HG03575 (cell line): ENCODE results near the gene PACRG.
"Not testable (repeated sequence)": the region's sequence is repeated elsewhere in the genome, so short reads cannot be mapped to it uniquely, and the experiment has no call there.

Source experiments
- ATAC-seq: cut with Tn5 transposase; IDR thresholded peaks from one replicate; pipeline ENCODE4 v1.9.1; 2021; ENCODE audit not compliant: unreplicated experiment, insufficient number of reproducible peaks, low FRiP score; ENCODE audit errors: extremely low read depth

PACRG gene

DNA sequence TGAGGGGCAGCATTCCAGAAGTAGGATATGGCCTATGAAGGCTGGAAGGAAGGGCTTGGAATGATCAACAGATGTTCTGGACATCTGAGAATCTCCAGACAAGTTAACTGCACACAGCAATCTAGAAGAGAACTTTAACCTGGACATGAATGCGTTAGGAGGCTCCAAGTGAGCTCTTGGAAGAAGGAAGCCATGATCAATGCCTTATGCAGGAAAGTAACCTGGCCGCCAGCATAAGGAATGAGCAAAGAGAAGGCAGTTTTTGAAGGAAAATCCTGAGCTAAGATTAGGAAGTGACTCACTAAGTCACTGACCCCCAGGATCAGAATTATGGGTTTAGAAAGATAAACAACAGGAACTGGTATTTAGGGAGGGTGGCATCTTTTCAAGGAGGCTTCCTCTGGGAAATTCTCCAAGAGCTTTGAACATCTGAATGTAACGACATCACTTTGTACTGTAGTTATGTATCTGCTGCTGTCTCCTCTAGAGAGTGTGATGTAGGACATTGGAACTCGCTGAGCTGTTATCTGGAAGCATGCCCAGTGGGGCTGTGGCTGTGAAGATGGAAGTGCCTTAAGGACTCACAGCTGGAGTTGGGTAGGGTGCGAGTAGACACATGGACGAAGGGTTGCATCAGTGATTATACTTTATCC, 236.8 kb downstream of the PACRG start:
- no peak for ATAC-seq

DNA sequence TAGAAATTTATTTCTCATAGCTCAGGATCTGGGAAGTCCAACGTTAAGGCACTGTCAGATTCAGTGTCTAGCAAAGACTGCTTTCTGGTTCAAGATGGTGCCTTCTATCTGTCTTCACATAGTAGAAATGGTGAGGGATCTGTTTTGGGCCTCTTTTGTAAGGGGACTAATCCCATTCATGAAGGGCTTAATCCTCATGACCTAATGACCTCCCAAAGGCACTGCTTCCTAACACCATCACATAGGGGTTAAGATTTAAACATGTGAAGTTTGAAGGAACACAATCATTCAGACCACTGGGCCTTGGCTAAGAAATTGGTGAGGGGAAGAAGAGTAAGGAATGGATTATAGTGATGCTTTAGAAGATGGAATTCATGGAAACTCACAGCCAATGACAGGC, 237.6 kb downstream of the PACRG start:
- ATAC-seq: no peak

DNA sequence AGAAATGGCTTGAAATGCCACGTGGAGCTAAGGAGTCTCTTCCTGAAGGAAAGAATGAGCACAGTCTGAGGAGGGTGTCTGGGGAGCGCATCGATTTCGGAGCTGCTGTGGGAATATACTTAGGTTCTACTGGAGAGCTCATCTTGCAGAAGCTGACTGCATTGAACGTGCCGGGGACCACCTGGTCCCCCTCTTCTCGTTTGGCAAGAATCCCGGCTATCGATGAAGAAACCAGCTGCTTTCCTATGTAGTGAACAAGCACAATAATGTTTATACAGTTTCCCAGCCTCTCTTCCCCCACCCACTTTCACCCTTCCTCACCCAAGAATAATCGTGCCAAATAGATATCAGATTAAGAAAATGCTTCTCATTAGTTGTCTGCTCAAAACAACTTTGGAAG, 242.5 kb downstream of the PACRG start:
- no peak for ATAC-seq

DNA sequence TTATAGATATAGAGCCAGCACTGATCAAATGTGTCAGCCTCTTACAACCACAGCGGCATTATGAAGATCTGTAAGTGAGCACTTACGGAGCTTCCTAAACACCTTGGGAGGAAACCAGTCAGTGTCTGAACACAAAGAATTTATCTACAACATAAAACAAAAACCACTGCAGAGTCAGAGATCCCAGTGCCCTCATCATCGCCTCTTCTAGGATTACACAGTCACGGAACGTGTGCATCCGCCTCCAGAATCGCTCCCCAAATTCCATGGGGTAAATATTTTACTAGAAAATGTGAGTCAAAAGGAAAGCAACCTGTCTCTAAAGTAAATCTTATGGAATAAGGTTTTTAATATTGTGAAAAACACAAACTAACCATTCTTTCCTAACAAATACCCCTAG, 243.6 kb downstream of the PACRG start:
- ATAC-seq: no peak

DNA sequence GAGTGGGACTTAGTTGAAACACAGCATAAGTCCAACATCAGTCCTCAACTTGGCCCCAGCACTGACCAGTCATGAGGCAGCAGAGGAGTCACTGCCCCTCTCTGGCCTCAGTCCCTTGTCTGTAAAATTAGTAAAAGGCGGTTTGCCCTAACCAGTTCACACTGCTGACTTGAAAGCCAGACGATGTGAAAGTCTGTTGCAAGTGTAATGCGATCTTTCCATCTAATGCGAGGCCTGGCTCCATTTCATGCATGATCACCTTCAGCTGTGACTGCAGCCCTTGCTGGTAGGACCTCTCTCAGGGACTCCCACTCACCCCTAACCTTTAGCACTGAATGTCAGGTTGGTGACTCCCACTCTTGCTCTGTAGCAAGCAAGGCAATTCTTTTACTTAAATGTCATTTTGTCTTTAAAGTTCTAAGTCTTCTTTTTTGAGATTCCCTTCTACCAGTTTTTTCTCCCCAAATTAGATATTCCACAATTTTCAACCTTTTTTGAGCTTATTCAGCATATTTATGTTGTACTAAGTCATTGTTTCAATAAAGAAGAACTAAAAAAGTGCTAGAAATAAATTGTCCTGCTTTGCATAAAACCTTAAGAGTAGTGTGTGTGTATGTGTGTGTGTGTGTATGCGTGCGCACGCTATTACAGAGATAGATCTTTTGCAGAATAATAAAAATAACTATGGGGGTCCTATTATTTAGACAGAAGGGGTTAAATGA, 245.5 kb downstream of the PACRG start:
- ATAC-seq: no peak

DNA sequence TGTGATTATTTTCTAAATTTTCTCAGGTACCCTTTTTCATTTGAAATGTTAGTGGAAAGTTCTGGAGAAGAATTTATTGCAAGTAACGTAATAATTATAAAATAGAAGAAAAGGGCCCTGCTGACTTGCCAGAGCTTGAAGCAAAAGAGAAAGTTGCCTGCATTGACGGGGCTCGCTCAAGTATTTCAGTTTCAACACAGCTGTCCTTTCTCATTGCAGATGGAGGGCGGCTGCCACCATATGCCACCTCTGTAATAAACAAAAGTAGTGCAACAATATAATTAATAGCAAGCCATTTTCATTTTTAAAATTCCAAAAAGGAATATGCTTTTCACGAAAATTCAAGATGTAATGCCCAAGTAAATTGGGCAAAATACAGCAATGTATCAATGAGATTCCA, 246.2 kb downstream of the PACRG start:
- ATAC-seq: no peak

DNA sequence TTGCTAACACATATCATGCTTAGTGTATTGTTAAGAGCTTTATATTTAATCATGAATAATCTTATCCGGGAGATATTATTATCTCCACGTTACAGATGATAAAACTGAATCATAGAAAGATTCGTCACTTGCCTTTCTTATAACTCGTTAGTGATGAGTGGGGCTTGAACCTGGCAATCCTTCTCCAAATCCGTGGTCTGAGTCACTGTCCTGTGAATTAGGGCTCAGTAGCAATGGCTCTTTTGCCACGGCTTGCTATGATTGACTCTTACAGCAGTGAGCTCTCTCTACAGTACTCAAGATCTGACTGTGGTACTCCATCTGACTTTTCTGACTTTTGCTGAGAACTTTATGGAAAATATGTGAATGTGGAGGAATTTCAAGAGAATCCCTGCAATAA, 246.9 kb downstream of the PACRG start:
- ATAC-seq: no peak

DNA sequence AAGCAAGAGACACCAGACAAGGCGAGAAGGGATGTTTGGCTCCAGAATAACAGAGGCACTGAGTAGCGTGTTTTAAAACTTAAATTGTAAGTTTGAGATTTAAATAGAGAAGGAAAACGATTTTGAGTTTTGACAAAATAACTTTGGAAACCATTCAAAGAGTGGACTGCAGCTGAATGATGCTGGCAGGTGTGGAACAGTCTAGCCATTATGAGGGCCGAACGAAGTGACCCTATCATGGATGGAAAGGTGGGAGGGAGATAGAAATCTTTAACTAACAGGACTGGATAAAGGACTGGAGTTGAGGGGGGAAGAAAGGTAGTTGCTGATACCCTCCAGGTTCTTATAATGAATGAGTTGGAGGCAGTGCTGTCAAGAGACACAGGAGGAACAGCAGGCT, 248.4 kb downstream of the PACRG start:
- no peak for ATAC-seq

DNA sequence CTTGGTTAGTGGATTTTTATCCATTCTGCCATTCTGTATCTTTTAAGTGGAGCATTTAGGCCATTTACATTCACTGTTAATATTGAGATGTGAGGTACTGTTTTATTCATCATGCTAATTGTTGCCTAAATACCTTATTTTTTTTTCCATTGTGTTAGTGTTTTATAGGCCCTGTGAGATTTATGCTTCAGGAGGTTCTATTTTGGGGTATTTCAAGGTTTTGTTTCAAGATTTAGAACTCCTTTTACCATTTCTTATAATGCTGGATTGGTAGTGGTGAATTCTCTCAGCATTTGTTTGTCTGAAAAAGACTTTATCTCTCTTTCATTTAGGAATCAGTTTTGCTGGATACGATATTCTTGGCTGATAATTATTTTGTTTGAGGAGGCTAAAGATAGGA, 255.5 kb downstream of the PACRG start:
- ATAC-seq: not testable (repeated sequence)

DNA sequence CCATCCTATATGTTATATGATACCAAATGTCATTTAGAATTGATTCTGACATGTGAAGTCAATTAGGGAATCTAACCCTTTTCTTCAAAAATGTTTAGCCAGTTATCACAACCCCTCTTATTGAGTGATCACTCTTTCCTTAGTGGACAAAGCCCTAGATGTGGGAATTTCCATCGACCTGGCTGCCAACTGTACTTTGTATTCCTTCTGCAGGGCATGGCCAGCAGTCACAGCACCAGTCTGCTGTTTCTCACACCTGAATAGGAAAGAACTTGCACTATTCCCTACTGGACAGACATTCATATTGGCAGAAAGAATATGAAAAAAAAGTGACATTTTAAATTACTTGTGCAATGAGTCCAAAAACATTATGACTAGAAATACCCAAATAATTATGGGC, 271.0 kb downstream of the PACRG start:
- ATAC-seq: no peak

DNA sequence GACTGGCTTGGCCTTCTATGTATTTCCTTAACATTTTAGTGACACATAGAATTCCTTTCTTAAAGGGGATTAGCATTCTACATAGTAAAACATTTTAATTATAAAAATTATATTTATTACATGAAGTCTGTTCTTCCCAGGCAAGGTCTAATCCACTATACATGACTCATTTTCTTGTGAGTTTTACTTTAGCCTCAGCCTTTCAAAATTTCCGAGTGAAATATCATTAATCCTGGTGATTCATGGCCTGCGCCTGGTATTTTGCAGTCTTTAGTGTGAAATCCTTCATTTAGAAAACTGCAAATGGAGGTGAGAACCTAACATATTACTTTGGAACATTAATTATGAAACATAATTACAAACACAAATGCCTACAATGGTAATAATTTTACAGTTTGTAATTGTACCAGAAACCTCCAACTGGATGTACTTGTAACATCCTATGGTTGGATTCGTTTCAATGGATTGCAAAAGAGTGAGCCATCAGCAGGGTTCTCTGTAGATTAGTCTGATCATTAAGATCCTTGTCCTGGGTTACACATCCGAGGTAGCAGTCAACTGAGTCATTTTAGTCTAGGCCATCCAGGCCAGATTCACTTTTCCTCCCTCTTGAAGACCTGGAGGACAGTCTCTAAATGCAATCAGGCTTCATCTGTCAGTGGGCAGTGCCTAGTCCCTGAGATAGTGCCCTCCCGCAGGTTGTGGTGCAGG, 272.0 kb downstream of the PACRG start:
- ATAC-seq: no peak

DNA sequence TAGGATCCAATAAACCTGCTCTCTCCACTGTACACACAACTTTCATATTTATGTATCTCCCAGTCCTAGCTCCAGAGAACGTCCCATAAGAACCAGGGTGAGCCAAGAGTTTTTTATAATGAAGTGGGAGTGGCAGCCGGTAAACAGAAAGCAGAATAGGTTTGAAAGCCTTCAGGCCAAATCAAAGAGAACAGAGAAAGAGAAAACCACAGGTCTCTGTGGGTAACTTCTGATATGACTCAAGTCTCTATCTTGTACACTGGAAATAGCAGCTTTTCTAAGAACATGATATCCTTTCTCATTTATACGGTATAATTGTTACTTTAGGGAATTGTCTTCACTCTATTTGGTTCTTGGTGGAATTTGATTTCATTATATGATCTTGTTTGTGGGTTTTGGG, 273.6 kb downstream of the PACRG start:
- ATAC-seq: peak; percentile 99

DNA sequence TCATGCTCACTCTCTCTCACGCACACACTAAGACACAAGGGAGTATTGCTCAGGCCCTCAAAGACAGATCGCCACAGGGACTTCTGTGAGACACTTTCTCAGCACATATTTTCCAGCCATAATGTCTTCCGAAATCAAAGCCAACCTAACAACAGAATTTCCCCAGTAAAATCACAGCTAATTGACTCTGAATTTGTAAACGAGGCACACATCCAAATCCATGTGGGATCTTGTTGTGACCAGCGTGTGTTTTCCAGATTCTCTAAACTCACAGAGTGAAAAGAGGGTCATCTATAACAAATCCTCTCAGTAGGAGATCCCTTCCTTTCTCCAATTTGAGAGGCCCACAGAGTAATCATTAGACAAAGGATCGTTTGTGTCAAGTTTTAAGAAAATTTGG, 280.4 kb downstream of the PACRG start:
- no peak for ATAC-seq

DNA sequence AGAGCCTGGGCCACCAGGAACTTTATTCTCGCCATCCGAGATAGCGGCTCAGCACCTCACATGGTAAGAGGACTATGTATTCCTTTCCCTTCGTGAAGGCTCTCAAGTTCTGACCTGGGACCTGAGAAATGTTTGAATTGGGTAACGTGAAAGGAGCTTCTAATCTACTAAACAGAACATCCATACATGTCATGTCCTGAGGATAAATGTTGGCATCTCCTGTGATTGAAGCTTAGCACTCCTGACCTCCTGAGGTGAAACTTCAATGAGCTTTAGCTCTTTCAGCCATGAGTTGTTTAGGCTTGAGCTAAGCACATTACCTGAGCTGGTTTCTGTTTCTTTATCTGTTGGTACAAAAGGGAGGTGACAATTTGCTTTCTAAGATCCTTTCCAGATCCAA, 280.9 kb downstream of the PACRG start:
- no peak for ATAC-seq

DNA sequence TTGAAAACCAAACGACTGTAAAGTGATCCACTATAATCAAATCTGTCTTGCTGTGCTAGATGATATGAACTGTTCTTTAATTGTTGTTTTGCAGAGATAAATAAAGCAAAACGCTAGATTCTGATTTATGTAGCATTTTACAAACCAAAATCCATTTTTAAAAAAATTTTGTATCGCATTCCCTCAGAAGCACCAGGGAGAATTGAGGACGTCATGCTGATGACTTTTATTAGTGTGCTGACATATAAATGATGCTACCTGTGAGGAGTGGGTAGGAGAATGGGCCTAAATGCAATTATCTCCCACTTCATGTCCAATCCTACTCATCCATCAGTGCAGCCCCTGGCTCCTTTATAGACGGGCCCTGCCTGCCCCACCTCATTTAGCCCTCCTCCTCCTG, 282.4 kb downstream of the PACRG start:
- ATAC-seq: no peak

DNA sequence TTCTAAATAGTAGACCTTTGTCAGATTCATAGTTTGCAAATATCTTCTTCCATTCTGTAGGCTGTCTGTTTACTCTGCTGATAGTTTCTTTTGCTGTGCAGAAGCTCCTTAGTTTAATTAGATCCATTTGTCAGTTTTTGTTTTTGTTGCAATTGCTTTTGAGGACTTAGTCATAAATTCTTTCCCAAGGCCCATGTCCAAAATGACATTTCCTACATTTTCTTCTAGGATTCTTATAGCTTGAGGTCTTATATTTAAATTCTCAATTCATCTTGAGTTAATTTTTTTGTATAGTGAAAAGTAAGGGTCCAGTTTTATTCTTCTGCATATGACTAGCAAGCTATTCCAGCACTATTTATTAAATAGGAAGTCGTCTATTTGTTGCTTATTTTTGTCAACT, 287.0 kb downstream of the PACRG start:
- ATAC-seq: no peak

DNA sequence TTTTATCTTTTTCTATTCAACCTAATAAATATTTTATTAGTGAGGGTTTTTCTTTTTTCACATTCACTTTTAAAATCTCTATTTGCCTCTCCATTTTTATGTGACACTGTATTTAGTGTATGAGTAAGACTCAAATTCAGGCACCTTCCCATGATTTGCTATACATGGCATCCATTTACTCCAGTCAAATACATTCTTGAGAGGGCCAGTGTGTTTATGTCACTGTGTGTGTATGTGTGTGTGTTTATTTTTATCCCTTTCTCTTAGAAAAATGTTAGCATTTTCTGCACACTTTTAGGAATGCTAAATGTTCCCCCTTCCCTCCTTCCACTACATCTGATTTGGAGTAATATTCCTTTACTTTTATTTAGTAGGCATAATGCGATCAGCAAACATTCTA, 290.0 kb downstream of the PACRG start:
- no peak for ATAC-seq

DNA sequence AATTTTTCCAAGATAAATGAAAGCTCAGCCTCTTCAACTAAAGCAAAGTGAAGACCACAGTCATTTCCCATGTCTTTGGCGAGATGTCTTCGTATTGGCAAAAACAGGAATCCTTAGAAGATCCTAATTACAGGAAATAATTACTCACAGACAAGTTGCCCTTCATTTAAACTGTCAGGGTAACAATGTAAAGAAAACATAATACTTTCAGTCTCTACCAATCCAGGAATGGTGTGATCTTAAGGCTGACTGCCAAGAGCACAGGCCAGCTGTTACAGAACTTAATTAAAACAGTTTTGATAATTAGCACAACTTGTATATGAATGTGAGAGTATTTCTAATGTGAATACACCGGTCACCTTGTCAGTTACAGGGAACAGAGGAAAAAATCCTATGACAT, 292.2 kb downstream of the PACRG start:
- ATAC-seq: no peak

DNA sequence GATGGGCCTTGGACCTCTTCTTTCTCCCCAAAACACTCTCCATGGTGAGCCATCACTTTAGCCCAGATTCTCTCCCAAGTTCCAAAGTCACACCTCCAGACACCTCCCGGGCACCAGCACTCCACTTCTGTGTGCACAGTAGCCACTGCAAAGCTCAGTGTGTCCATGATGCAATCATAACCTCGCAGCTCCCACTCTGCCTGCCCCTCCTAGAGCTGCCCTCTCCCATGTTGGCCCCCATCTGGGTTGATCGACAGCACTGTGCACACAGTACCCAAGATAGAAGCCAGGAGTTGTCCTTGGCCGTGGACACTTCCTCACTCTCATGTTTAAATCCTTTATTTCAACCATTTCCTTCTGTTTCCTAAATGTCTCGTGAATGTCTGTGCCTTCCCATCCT, 293.3 kb downstream of the PACRG start:
- ATAC-seq: no peak

DNA sequence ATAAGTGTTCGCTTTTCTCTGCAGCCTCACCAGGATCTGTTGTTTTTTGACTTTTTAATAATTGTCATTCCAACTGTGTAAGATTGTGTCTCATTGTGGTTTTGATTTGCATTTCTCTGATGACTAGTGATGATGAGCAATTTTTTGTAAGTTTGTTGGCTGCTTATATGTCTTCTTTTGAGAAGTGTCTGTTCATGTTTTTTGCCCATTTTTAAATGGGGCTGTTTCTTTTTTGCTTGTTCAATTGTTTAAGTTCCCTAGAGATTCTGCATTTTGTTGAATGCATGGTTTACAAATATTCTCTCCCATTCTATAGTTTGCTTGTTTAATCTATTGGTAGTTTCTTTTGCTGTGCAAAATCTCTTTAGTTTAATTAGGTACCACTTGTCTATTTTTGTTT, 295.9 kb downstream of the PACRG start:
- ATAC-seq: no peak
